ENCODE results near the gene OR4C15. TPM values are rescaled to one million over a fixed set of nuclear protein-coding genes. Genes with fewer than 3 reads are reported as not detected.

Gene OR4C15
- total RNA-seq = not detected

GRCh38 chr11:55554169-55554568, at the start of gene OR4C15:
Gene OR4C15, plus strand, starts transcription at chr11:55554469. Its CDS starts 0 bp downstream, at chr11:55554469.
- H3K27me3 ChIP-seq = no peaks in the 10 kb centered on the region
- no peak within 1 kb of the TSS for H3K4me3 ChIP-seq
- intact Hi-C loops (cut with DNase I) = no loop called here
- H3K36me3 ChIP-seq = no peaks in the 10 kb centered on the region
- H3K27ac ChIP-seq (replicated peaks in 1 of 4) = no peak within 1 kb of the TSS
- no peak for TF ChIP-seq POLR2AphosphoS5 (IDR thresholded peaks at IDR 0.05)
- H3K9me3 ChIP-seq = no peaks in the 10 kb centered on the region
- DNase-seq (ENCODE audit: extremely low spot score) = no peak
- no peaks in the 10 kb centered on the region for H3K4me1 ChIP-seq

- no peaks in the 10 kb centered on the region for H3K36me3 ChIP-seq
- TF ChIP-seq EP300 (IDR thresholded peaks at IDR 0.05) = no peak
- no peak for TF ChIP-seq POLR2AphosphoS5 (IDR thresholded peaks at IDR 0.05)
- 77% methylated on average over 3 of the region's 3 CpGs for WGBS
- H3K4me3 ChIP-seq = no peak within 1 kb of the TSS
- H3K9me3 ChIP-seq = peaks cover 0 to 5% (median 0%) of the 10 kb centered on the region in 4 donors
- H3K27ac ChIP-seq (replicated peaks in 1 of 4) = no peak within 1 kb of the TSS
- DNase-seq (ENCODE audit: extremely low spot score) = no peak
- intact Hi-C loops (cut with DNase I) = no loop called here
- H3K27me3 ChIP-seq = no peaks in the 10 kb centered on the region
- no peaks in the 10 kb centered on the region for H3K4me1 ChIP-seq
Measured at GRCh38 chr11:55571828-55572227, 17.6 kb downstream of the OR4C15 start, which contains the start of gene OR4C16. Gene OR4C16, plus strand, starts transcription at chr11:55572128. Its CDS starts 0 bp downstream, at chr11:55572128.

- Histone ChIP-seq H3K9me3 (peaks cover 0 to 10% (median 2%) of the 10 kb centered on the region in 4 donors), H3K4me3 (no peak overlapping the region), H3K4me1 (no peaks in the 10 kb centered on the region), H3K27me3 (no peaks in the 10 kb centered on the region), H3K36me3 (no peaks in the 10 kb centered on the region), H3K27ac (replicated peaks in 1 of 4) (no peak overlapping the region)
- intact Hi-C loops (cut with DNase I) = no loop called here
- WGBS = 53% methylated on average over 1 of the region's 1 CpG
- no peak for DNase-seq (ENCODE audit: extremely low spot score)
- no peak for TF ChIP-seq CTCF (IDR thresholded peaks at IDR 0.05)
- no peak for TF ChIP-seq POLR2AphosphoS5 (IDR thresholded peaks at IDR 0.05)
- no peak for TF ChIP-seq EP300 (IDR thresholded peaks at IDR 0.05)
- TF ChIP-seq POLR2A (IDR thresholded peaks at IDR 0.05; ENCODE audit: low read depth) = no peak
Measured at GRCh38 chr11:55572548-55572947, 18.3 kb downstream of the OR4C15 start.

Other genes with a start within 250 kb of the OR4C15 start
- not detected for gene OR4A16, start 211.3 kb upstream of the OR4C15 start, total RNA-seq
- gene OR4A15, start 186.5 kb upstream of the OR4C15 start, total RNA-seq = not detected
- gene OR4C16, start 17.7 kb downstream of the OR4C15 start, total RNA-seq = not detected
- gene OR4C11, start 53.2 kb downstream of the OR4C15 start, total RNA-seq = not detected
- not detected for gene OR4P4, start 80.6 kb downstream of the OR4C15 start, total RNA-seq
- not detected for gene OR4S2, start 93.9 kb downstream of the OR4C15 start, total RNA-seq
- gene OR4C6, start 107.7 kb downstream of the OR4C15 start, total RNA-seq = not detected
- not detected for gene OR5D13, start 219.0 kb downstream of the OR4C15 start, total RNA-seq
- gene OR5D14, start 241.1 kb downstream of the OR4C15 start, total RNA-seq = not detected

Data from esophagus muscularis mucosa (tissue), 4 donors.